ENCODE data around the gene KCNQ1. TPM values are rescaled to one million over a fixed set of nuclear protein-coding genes. Genes with fewer than 3 reads are reported as not detected.

KCNQ1 gene
- total and polyA plus RNA-seq, 2 of the 13 experiments (the other 11 are each of a cell fraction or from before 2014, with no cell fraction given), result 0.02 to 0.08 TPM

DNA sequence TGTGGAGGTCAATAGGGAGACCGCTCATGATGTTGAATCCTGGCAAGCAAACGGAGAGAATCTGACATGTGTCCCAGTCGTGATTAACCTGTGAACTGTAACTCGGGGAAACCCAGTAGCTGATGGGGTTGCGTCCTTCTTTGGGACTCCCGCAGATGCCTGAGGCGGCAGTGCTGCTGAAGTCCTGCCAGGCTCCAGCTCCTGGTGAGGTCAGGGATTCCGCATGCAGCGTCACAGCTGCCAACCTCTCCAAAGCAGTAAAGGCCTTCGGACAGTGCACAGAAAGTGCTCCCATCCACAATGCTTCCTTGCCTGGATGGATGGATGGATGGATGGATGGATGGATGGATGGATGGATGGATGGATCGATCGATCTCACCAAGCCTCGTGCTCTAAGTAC is 13.5 kb downstream of the KCNQ1 start:
- H3K4me3 ChIP-seq (replicated peaks in 1 of 3; ENCODE audit: insufficient read depth in 1 of 3, low read depth in 2 of 3, low read length in 3 of 3), result no peak overlapping the region
- POLR2A ChIA-PET, result no interaction called here
- intact Hi-C loops (cut with micrococcal nuclease; ENCODE audit: unreplicated experiment) (no loop called here), in situ Hi-C loops (cut with HindIII; ENCODE audit: extremely low pct_ligation_motif_present, low pct_unique_long_range_greater_than_20kb) (no loop called here)
- H3K27me3 ChIP-seq (ENCODE audit: control insufficient read depth in 1 of 2, insufficient read depth in 2 of 2, low read length in 2 of 2), result peaks cover 10 to 58% of the 10 kb centered on the region in 2 experiments
- H3K36me3 ChIP-seq (replicated peaks in 1 of 2; ENCODE audit: control insufficient read depth in 1 of 2, insufficient read depth in 2 of 2, low read length in 2 of 2), result no peaks in the 10 kb centered on the region
- H3K4me2 ChIP-seq (ENCODE audit: low read depth, low read length), result no peak overlapping the region
- H3K27ac ChIP-seq (ENCODE audit: extremely low read length, insufficient read depth, low read length), result no peak overlapping the region
- FAIRE-seq (no peak), DNase-seq (ENCODE audit: low spot score) (no peak), ATAC-seq (no peak)
- H3K4me1 ChIP-seq (ENCODE audit: insufficient read depth, low read length), result peaks cover 17% of the 10 kb centered on the region
- H3K79me2 ChIP-seq (ENCODE audit: insufficient read depth, low read length), result no peaks in the 10 kb centered on the region
- 36% methylated on average over 13 of the region's 13 CpGs for WGBS (ENCODE audit: low lambda C conversion rate)
- CTCF ChIA-PET (ENCODE audit: low intra/inter-chr PET ratio, low total read pairs), result no interaction called here
- no peak overlapping the region for H2AFZ ChIP-seq (ENCODE audit: low read length)
- no TSS peak for BruUV-seq (replicated peaks)
- no peaks in the 10 kb centered on the region for H4K20me1 ChIP-seq (ENCODE audit: insufficient read depth, low read length)
- no peaks in the 10 kb centered on the region for H3K9me3 ChIP-seq (ENCODE audit: low read length)
- no peak overlapping the region for H3K9ac ChIP-seq (ENCODE audit: insufficient read depth, low read depth, low read length)
- TF ChIP-seq, protein P1, sequence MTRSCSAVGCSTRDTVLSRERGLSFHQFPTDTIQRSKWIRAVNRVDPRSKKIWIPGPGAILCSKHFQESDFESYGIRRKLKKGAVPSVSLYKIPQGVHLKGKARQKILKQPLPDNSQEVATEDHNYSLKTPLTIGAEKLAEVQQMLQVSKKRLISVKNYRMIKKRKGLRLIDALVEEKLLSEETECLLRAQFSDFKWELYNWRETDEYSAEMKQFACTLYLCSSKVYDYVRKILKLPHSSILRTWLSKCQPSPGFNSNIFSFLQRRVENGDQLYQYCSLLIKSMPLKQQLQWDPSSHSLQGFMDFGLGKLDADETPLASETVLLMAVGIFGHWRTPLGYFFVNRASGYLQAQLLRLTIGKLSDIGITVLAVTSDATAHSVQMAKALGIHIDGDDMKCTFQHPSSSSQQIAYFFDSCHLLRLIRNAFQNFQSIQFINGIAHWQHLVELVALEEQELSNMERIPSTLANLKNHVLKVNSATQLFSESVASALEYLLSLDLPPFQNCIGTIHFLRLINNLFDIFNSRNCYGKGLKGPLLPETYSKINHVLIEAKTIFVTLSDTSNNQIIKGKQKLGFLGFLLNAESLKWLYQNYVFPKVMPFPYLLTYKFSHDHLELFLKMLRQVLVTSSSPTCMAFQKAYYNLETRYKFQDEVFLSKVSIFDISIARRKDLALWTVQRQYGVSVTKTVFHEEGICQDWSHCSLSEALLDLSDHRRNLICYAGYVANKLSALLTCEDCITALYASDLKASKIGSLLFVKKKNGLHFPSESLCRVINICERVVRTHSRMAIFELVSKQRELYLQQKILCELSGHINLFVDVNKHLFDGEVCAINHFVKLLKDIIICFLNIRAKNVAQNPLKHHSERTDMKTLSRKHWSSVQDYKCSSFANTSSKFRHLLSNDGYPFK (CRISPR knock-in tag; IDR thresholded peaks at IDR 0.05; ENCODE audit: borderline replicate concordance), result no peak
- TF ChIP-seq ARNT (IDR thresholded peaks at IDR 0.05) (no peak), AGO1 (IDR thresholded peaks at IDR 0.05; ENCODE audit: low read depth, low read length, poor library complexity, severe bottlenecking) (no peak), ZBTB1 (CRISPR knock-in tag; IDR thresholded peaks at IDR 0.05; ENCODE audit: borderline replicate concordance) (no peak), ZNF562 (CRISPR knock-in tag; IDR thresholded peaks at IDR 0.05; ENCODE audit: borderline replicate concordance) (no peak), JUN (CRISPR knock-in tag; IDR thresholded peaks at IDR 0.05) (no peak), RFXAP (CRISPR knock-in tag; IDR thresholded peaks at IDR 0.05; ENCODE audit: borderline replicate concordance) (no peak), HHEX (CRISPR knock-in tag; IDR thresholded peaks at IDR 0.05) (no peak), ZNF773 (CRISPR knock-in tag; IDR thresholded peaks at IDR 0.05; ENCODE audit: borderline replicate concordance) (no peak), MAFG (CRISPR knock-in tag; IDR thresholded peaks at IDR 0.05) (no peak), SYNCRIP (IDR thresholded peaks at IDR 0.05; ENCODE audit: insufficient read depth, low read depth, low read length) (no peak), ZNF101 (CRISPR knock-in tag; IDR thresholded peaks at IDR 0.05; ENCODE audit: borderline replicate concordance, low read depth) (no peak), CCAR2 (optimal IDR thresholded peaks at IDR 0.05; ENCODE audit: low read depth, low read length) (no peak), ARNTL (CRISPR knock-in tag; IDR thresholded peaks at IDR 0.05) (no peak), GPN1 (CRISPR knock-in tag; IDR thresholded peaks at IDR 0.05; ENCODE audit: borderline replicate concordance) (no peak)
- TF ChIP-seq, protein P2, sequence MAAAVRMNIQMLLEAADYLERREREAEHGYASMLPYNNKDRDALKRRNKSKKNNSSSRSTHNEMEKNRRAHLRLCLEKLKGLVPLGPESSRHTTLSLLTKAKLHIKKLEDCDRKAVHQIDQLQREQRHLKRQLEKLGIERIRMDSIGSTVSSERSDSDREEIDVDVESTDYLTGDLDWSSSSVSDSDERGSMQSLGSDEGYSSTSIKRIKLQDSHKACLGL (CRISPR knock-in tag; IDR thresholded peaks at IDR 0.05), result no peak
- TF ChIP-seq, protein P3, sequence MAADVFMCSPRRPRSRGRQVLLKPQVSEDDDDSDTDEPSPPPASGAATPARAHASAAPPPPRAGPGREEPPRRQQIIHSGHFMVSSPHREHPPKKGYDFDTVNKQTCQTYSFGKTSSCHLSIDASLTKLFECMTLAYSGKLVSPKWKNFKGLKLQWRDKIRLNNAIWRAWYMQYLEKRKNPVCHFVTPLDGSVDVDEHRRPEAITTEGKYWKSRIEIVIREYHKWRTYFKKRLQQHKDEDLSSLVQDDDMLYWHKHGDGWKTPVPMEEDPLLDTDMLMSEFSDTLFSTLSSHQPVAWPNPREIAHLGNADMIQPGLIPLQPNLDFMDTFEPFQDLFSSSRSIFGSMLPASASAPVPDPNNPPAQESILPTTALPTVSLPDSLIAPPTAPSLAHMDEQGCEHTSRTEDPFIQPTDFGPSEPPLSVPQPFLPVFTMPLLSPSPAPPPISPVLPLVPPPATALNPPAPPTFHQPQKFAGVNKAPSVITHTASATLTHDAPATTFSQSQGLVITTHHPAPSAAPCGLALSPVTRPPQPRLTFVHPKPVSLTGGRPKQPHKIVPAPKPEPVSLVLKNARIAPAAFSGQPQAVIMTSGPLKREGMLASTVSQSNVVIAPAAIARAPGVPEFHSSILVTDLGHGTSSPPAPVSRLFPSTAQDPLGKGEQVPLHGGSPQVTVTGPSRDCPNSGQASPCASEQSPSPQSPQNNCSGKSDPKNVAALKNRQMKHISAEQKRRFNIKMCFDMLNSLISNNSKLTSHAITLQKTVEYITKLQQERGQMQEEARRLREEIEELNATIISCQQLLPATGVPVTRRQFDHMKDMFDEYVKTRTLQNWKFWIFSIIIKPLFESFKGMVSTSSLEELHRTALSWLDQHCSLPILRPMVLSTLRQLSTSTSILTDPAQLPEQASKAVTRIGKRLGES (CRISPR knock-in tag; IDR thresholded peaks at IDR 0.05; ENCODE audit: borderline replicate concordance), result no peak
- TF ChIP-seq, protein P4, sequence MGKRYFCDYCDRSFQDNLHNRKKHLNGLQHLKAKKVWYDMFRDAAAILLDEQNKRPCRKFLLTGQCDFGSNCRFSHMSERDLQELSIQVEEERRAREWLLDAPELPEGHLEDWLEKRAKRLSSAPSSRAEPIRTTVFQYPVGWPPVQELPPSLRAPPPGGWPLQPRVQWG (CRISPR knock-in tag; IDR thresholded peaks at IDR 0.05; ENCODE audit: borderline replicate concordance, low read depth), result no peak

Data from HepG2 (cell line).